Activated CD8-positive, alpha-beta T cell treated with anti-CD3 and anti-CD28 coated beads, Interleukin-2, amount 10 ng/mL, durations not matched to agents 7 days and 5 days (primary cell): ENCODE results near the gene SQOR. TPM values are rescaled to one million over a fixed set of nuclear protein-coding genes. Genes with fewer than 3 reads are reported as not detected.
A peak's percentile ranks its signal among the peaks of the same experiment; 100 is the strongest.

Source experiments
- ATAC-seq: fragments of 150-1000 bp; cut with Tn5 transposase; one replicate; pipeline ENCODE4 v1.10.0; 2021; ENCODE audit warnings: moderate library complexity
- CTCF ChIA-PET: fragments of 350-600 bp; sonication (Branson Sonifier 250); formaldehyde crosslinking; loops from one replicate; lab custom pipeline; 2021; ENCODE audit warnings: antibody characterized with exemption; lab: Charles Lee
- POLR2A ChIA-PET: fragments of 350-600 bp; sonication (Branson Sonifier 250); formaldehyde crosslinking; loops from one replicate; lab custom pipeline; 2021; ENCODE audit warnings: antibody characterized with exemption; lab: Charles Lee
- DNase-seq: peaks from one replicate; pipeline ENCODE4 v3.0.0-alpha.2; 2020
- H3K27ac Mint-ChIP-seq: one replicate; pipeline ENCODE4 v1.8.0; 2021; ENCODE audit warnings: mild to moderate bottlenecking, mixed read lengths
- H3K27me3 Mint-ChIP-seq: one replicate; pipeline ENCODE4 v1.8.0; 2021; ENCODE audit warnings: low read depth, mixed read lengths
- H3K36me3 Mint-ChIP-seq: one replicate; pipeline ENCODE4 v1.8.0; 2021; ENCODE audit warnings: low read depth, mixed read lengths
- H3K4me1 Mint-ChIP-seq: one replicate; pipeline ENCODE4 v1.8.0; 2021; ENCODE audit warnings: low read depth, mixed read lengths
- H3K4me3 Mint-ChIP-seq: one replicate; pipeline ENCODE4 v1.8.0; 2021; ENCODE audit warnings: mild to moderate bottlenecking, mixed read lengths
- H3K9me3 Mint-ChIP-seq: one replicate; pipeline ENCODE4 v1.8.0; 2022; ENCODE audit warnings: mixed read lengths; ENCODE audit not compliant: insufficient read depth
- total RNA-seq, 2 experiments: library from RNA; stranded (reverse); gene quantifications; one replicate each; pipeline ENCODE4 v1.2.3, GENCODE V29; 2021

The SQOR gene
- total RNA-seq, 2 experiments from 2014 or later = 75.8 to 79.6 TPM

DNA sequence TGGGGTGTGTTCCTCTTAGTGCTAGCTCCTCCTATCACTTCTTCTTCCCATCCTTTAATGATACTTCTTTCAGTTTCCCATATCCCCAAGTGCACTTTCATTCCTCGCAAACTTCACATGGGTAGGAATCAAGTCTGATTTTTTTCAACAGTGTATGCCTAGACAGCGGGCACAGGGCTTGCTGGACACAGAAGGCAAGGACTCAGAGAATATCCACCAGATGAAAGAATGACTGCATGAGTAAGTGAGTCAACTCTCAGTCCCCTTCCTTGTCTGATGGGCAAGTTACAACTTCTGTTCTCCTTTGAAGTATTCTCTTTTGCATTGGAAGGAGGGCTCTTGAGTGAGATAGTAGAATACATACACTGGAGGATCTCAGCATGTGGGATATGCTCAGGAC is 3.1 kb upstream of the SQOR start:
- CTCF ChIA-PET = interaction anchor here (1.0 to 2.4 kb wide), 2 partner anchors 15 to 20 kb away, joined by 3 to 7 read pairs; no protein-coding TSS in a partner anchor
- POLR2A ChIA-PET = interaction anchor here (0.9 kb wide), 1 partner anchor 45 kb away, joined by 3 read pairs; no protein-coding TSS in a partner anchor
- H3K4me1 Mint-ChIP-seq = peaks cover 14% of the 10 kb centered on the region

DNA sequence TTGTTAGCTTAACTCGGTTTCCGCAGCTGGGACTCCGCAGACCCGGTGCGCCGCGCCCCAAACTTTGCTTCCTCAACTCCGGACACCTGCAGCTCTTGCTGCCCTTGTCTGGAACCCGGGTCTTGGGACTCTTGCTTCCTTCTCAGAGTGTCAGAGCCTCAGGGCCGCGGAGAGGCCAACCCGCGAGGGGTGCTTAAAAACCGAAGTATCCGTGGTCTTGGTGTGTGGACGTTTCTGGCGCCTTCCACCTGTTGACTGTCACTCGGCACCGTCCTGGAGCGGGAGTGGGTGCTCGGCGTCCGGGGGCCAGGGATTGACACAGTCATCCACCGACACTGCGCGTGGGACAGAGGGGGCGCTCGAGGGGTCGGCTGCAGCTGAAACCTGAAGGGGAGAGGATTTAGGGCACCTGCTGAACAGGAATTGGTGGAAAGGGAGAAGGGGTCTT is 386 bp downstream of the SQOR start:
- ATAC-seq = peak; percentile 79
- H3K27me3 Mint-ChIP-seq = no peaks in the 10 kb centered on the region
- peaks cover 42% of the 10 kb centered on the region for H3K4me1 Mint-ChIP-seq
- peak; percentile 83 for DNase-seq
- peaks cover 33% of the 10 kb centered on the region for H3K36me3 Mint-ChIP-seq
- ChIA-PET CTCF (interaction anchor here (0.8 to 2.4 kb wide), 8 partner anchors 10 to 435 kb away, joined by 3 to 10 read pairs (median 3); partner anchors contain the start of gene BLOC1S6), POLR2A (interaction anchor here (0.6 to 3.1 kb wide), 9 partner anchors 10 to 80 kb away, joined by 3 to 26 read pairs (median 4); partner anchors contain the start of gene BLOC1S6)
- H3K4me3 Mint-ChIP-seq = peak overlapping the region; percentile 100
- H3K9me3 Mint-ChIP-seq = no peaks in the 10 kb centered on the region
- peak overlapping the region; percentile 95 for H3K27ac Mint-ChIP-seq

More for the DNA sequence above, 3.1 kb upstream of the SQOR start:
- ATAC-seq (no peak), DNase-seq (no peak)
- Mint-ChIP-seq H3K27me3 (peaks cover 2% of the 10 kb centered on the region), H3K27ac (no peak overlapping the region), H3K9me3 (peaks cover 6% of the 10 kb centered on the region), H3K4me3 (no peak overlapping the region), H3K36me3 (peaks cover 6% of the 10 kb centered on the region)

DNA sequence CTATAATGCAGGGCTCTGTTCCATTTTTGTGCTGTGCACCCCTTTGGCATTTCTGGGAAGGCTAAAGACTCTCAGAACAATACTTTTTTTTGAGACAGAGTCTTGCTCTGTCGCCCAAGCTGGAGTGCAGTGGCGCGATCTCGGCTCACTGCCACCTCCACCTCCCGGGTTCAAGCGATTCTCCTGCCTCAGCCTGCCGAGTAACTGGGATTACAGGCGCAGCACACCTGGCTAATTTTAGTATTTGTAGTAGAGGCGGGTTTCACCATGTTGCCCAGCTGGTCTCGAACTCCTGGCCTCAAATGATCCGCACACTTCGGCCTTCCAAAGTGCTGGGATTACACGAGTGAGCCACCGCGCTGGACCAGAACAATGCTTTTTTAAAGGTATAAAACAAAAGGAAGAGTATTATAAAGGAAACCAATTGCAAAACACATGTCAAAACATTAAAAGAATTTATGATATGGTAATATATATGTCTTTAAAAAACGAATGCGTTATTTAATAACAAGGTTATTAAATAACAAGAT is 999 bp downstream of the SQOR start:
- peaks cover 47% of the 10 kb centered on the region for H3K4me1 Mint-ChIP-seq
- H3K36me3 Mint-ChIP-seq = peaks cover 38% of the 10 kb centered on the region
- peak overlapping the region; percentile 95 for H3K27ac Mint-ChIP-seq
- ChIA-PET POLR2A (interaction anchor here (1.0 to 3.1 kb wide), 6 partner anchors 9 to 70 kb away, joined by 3 to 26 read pairs (median 4); partner anchors contain the start of gene BLOC1S6), CTCF (interaction anchor here (0.8 to 2.4 kb wide), 4 partner anchors 9 to 70 kb away, joined by 3 to 10 read pairs (median 4); partner anchors contain the start of gene BLOC1S6)
- DNase-seq = no peak
- no peak for ATAC-seq
- peak overlapping the region; percentile 100 for H3K4me3 Mint-ChIP-seq
- H3K9me3 Mint-ChIP-seq = no peaks in the 10 kb centered on the region
- no peaks in the 10 kb centered on the region for H3K27me3 Mint-ChIP-seq

DNA sequence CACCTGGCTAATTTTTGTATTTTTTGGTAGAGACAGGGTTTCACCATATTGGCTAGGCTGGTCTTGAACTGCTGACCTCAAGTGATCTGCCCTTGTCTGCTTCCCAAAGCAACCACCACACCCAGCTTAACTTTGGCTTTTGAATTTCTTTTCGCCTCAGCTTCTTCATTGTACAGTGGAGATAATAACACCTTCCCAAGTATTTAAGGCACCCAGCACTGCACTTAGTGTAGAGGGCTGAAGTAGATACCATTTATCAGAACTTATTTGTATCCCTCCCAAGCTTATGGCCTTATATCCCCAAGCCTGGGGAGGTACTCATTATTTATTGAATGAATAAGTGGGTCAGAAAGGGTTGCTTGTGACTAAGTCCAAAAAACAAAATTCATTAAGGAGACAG is 2.3 kb downstream of the SQOR start:
- ATAC-seq (no peak), DNase-seq (no peak)
- ChIA-PET CTCF (interaction anchor here (0.8 to 1.8 kb wide), 10 partner anchors 9 to 238 kb away, joined by 3 to 9 read pairs (median 4); no protein-coding TSS in a partner anchor), POLR2A (interaction anchor here (0.7 to 1.7 kb wide), 6 partner anchors 12 to 439 kb away, joined by 3 to 15 read pairs (median 3); partner anchors contain the start of gene BLOC1S6)
- Mint-ChIP-seq H3K9me3 (no peaks in the 10 kb centered on the region), H3K27me3 (no peaks in the 10 kb centered on the region), H3K36me3 (peaks cover 43% of the 10 kb centered on the region), H3K4me1 (peaks cover 52% of the 10 kb centered on the region), H3K27ac (peak overlapping the region; percentile 98), H3K4me3 (peak overlapping the region; percentile 88)

DNA sequence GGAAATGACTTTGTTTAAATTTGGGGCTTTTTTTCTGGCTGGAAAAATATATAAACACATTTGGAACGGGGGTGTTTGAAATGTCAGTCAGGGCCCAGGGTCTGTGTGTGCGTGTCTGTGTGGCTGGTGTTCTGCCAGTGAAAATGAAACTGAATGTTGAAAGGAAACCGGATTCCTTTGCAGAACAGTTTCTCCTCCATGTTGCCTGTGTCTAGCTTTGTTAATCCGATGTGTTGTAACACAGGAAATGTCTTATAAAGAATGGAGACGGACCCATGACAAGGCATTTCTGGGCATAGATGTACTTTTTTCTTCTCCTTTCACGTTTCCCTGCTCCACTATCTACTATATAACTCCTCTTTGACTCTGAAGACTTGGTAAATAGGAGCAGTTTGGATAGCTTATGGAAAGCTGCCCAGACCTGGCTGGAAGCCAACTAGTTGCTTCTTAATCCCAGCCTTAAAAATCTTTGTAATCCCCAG is 2.8 kb downstream of the SQOR start:
- Mint-ChIP-seq H3K9me3 (no peaks in the 10 kb centered on the region), H3K4me1 (peaks cover 55% of the 10 kb centered on the region), H3K27ac (peak overlapping the region; percentile 98), H3K36me3 (peaks cover 47% of the 10 kb centered on the region), H3K27me3 (no peaks in the 10 kb centered on the region), H3K4me3 (peak overlapping the region; percentile 88)
- ChIA-PET CTCF (interaction anchor here (1.0 to 1.8 kb wide), 9 partner anchors 10 to 238 kb away, joined by 3 to 9 read pairs (median 4); no protein-coding TSS in a partner anchor), POLR2A (interaction anchor here (0.6 to 1.7 kb wide), 8 partner anchors 11 to 607 kb away, joined by 3 to 15 read pairs (median 3); partner anchors contain the start of gene BLOC1S6)
- peak; percentile 69 for DNase-seq
- ATAC-seq = peak; percentile 67

DNA sequence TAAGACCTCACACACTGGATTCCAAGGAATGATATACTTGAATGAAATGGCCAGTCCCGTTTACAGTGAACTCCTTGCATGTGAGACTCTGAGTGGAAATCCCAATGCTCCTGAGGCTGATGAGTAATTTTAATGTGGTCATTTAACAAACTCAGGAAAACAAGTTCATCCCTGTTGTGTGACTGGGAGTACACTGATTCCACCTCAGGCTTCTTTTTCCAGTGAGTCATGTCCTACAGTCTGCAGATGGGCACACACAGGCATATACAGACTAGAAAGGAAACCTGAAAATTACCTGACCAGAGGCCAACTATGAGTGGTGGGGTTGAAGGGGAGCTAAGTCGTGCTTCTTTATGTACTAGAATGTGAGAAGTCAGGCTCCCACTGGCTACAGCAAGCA is 5.8 kb downstream of the SQOR start:
- Mint-ChIP-seq H3K27me3 (no peaks in the 10 kb centered on the region), H3K4me3 (no peak overlapping the region), H3K27ac (no peak overlapping the region), H3K9me3 (no peaks in the 10 kb centered on the region), H3K4me1 (peaks cover 72% of the 10 kb centered on the region), H3K36me3 (peaks cover 60% of the 10 kb centered on the region)
- ATAC-seq (no peak), DNase-seq (no peak)
- ChIA-PET CTCF (interaction anchor here (2.4 kb wide), 1 partner anchor 65 kb away, joined by 10 read pairs; no protein-coding TSS in a partner anchor), POLR2A (interaction anchor here (2.8 kb wide), 1 partner anchor 54 kb away, joined by 11 read pairs; the partner anchor contains the start of gene BLOC1S6)

DNA sequence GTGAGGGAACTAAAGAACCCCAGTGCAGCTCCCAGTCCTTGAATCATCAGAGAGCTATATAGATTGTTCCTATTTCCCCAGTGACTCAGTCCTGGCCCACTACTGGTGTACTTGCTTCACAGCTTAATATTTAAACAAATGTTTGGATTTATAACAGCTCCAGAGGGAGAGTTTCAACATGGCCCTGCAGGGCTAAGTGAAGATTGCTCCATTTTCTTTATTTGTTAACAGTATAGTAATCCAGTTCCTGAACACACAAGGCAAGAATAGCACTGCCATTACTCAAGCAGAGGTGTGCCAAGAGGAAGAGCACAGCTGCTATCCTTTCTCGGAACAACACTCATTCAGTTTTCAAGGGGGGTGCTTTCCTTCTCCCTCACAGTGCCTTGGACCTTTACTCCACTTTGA is 6.5 kb downstream of the SQOR start:
- ATAC-seq (no peak), DNase-seq (no peak)
- H3K27me3 Mint-ChIP-seq = no peaks in the 10 kb centered on the region
- no peaks in the 10 kb centered on the region for H3K9me3 Mint-ChIP-seq
- peaks cover 73% of the 10 kb centered on the region for H3K4me1 Mint-ChIP-seq
- no peak overlapping the region for H3K4me3 Mint-ChIP-seq
- CTCF ChIA-PET = interaction anchor here (2.4 kb wide), 1 partner anchor 64 kb away, joined by 10 read pairs; no protein-coding TSS in a partner anchor
- H3K36me3 Mint-ChIP-seq = peaks cover 61% of the 10 kb centered on the region
- POLR2A ChIA-PET = interaction anchor here (2.8 kb wide), 1 partner anchor 54 kb away, joined by 11 read pairs; the partner anchor contains the start of gene BLOC1S6
- no peak overlapping the region for H3K27ac Mint-ChIP-seq

DNA sequence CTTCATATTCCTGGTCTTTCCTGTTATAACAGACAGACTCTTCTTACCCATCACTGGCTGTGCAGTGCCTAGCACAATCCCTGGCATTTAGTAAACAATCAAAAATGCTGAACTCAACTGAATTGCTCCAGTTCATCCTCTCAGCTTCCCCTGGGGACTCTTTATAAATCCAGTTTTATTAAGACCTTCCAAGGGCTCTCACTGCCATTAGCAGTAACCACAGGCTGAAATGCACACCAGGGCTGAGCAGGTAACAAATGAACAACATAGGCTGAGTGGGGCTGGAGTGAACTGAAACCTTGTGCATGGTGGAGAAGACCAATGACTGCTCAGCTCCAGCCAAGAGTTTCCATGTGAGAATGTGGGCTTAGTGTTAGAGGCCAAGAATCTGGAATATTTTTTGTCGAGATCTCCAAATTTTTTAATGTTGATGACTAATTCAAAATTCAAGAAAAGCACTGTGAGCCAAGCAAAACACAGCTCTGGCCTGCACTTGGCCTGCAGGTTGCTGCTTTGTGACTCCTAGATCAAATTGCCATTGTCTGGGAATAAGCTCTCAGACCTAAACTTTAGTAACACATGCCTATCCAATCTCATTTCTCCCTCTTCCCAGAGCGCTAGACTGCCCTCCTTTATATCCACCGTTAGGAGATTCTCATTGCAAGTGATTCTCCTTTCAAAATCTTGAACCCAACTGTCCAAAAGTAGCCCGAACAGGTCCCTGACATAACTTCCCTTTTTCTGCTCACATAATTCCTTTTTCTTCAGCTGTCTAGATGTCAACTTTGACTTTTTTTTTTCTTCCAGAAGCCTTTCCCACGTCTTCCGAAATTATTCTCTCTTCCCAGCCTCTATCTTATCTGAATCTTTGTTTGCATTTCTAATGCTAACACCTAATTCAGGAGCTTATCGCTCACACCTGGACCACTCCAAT is 7.4 kb downstream of the SQOR start:
- ATAC-seq (no peak), DNase-seq (no peak)
- POLR2A ChIA-PET = interaction anchor here (2.8 kb wide), 1 partner anchor 55 kb away, joined by 11 read pairs; the partner anchor contains the start of gene BLOC1S6
- H3K9me3 Mint-ChIP-seq = no peaks in the 10 kb centered on the region
- H3K4me1 Mint-ChIP-seq = peaks cover 71% of the 10 kb centered on the region
- no peak overlapping the region for H3K27ac Mint-ChIP-seq
- peaks cover 62% of the 10 kb centered on the region for H3K36me3 Mint-ChIP-seq
- CTCF ChIA-PET = interaction anchor here (1.6 kb wide), 1 partner anchor 63 kb away, joined by 9 read pairs; no protein-coding TSS in a partner anchor
- H3K4me3 Mint-ChIP-seq = no peak overlapping the region
- H3K27me3 Mint-ChIP-seq = no peaks in the 10 kb centered on the region

DNA sequence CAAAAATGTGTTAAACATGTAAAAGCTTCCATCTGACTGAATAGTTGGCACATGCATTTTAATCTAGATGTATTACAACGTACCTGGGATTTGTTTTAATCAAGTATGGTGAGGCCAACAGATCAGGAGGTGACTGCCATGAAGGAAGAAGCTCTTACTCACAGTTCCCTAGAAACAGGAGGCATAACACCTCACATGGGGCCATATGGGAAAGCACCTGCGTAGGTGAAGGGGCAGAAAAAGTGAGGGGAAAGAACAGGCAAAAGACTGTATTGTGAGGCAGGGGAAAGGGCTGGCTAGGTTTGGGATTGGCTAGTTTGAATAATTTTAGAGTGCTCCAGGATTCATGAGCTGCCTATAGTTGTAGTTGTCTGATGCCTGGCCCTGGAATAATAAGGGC is 9.6 kb downstream of the SQOR start:
- ATAC-seq (no peak), DNase-seq (no peak)
- Mint-ChIP-seq H3K4me1 (peaks cover 61% of the 10 kb centered on the region), H3K4me3 (no peak overlapping the region), H3K9me3 (no peaks in the 10 kb centered on the region), H3K36me3 (peaks cover 47% of the 10 kb centered on the region), H3K27me3 (no peaks in the 10 kb centered on the region), H3K27ac (no peak overlapping the region)
- CTCF ChIA-PET = interaction anchor here (1.7 to 2.0 kb wide), 2 partner anchors 9 to 61 kb away, joined by 3 to 8 read pairs; partner anchors contain the start of gene SQOR
- POLR2A ChIA-PET = interaction anchor here (0.6 to 3.9 kb wide), 3 partner anchors 10 to 965 kb away, joined by 3 to 23 read pairs (median 3); partner anchors contain the start of gene SQOR

DNA sequence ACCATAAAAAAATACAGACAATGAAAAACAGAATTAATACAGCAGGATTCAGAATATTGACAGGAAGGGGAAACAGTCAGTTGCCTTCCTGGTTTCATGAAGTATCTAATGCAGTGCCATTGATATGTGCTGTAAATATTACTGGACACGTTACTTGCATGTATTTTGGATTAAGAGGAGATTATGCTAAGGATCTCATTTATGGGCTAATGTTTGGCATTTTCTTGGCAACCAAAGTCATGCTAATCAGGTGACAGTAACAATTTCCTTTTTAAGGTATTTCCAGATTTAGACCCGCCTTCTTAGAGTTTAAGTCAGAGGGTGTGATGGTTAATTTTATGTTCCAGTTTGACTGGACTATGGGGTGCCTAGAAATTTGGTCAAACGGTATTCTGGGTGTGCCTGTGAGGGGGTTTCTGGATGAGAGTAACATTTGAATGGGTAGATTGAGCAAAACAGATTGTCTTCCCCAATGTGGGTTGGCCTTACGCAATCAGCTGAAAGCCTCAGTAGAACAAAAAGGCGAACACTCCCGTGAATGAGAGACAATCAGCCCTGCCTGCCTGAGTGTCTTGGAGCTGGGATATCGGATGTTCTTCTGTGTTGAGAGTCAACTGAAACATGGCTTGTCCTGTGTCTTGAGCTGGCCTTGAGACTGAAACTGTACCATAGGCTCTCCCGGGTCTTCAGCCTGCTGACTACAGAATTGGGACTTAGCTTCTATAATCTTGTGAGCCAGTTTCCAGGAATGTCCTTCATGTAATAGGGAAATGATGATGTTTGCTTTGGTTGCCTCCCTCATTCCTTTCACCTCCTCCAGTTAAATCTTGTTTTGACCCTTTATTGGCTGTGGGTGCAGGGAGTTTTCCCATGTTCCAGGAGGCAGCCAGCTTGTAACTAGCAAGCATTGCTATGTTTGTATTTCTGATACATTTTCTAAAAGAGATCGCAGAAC is 10.5 kb downstream of the SQOR start:
- no peak for DNase-seq
- Mint-ChIP-seq H3K4me3 (no peak overlapping the region), H3K4me1 (peaks cover 62% of the 10 kb centered on the region), H3K27ac (no peak overlapping the region), H3K27me3 (no peaks in the 10 kb centered on the region), H3K9me3 (no peaks in the 10 kb centered on the region), H3K36me3 (peaks cover 45% of the 10 kb centered on the region)
- ChIA-PET POLR2A (interaction anchor here (1.1 to 3.9 kb wide), 2 partner anchors 10 to 191 kb away, joined by 3 to 23 read pairs; partner anchors contain the start of gene SQOR), CTCF (interaction anchor here (0.9 to 2.0 kb wide), 5 partner anchors 8 to 214 kb away, joined by 3 to 8 read pairs (median 3); partner anchors contain the start of gene SQOR)
- ATAC-seq = no peak
